ENCODE measurements around the gene GSPT1. TPM values are rescaled to one million over a fixed set of nuclear protein-coding genes. Genes with fewer than 3 reads are reported as not detected.

Gene GSPT1
- total and polyA plus RNA-seq, 9 of the 15 experiments (the other 6 are each of a cell fraction or from before 2014, with no cell fraction given): 63.8 to 269 (median 148) TPM

GRCh38 chr16:11835891-11836649 lies 79.7 kb downstream of the GSPT1 start (continued):
- TF ChIP-seq FIP1L1 (IDR thresholded peaks at IDR 0.05; ENCODE audit: low read depth, low read length, poor library complexity, severe bottlenecking) (no peak), HNRNPUL1 (IDR thresholded peaks at IDR 0.05; ENCODE audit: low read length) (no peak), E2F3 (CRISPR knock-in tag; IDR thresholded peaks at IDR 0.05) (no peak), ZNF609 (CRISPR knock-in tag; IDR thresholded peaks at IDR 0.05; ENCODE audit: borderline replicate concordance) (no peak), E2F1 (CRISPR knock-in tag; IDR thresholded peaks at IDR 0.05) (no peak), CHD2 (IDR thresholded peaks at IDR 0.05; ENCODE audit: low read depth, low read length) (no peak), NCOA2 (IDR thresholded peaks at IDR 0.05; ENCODE audit: partially characterized antibody in 2 of 2) (no peak), ZNF280B (CRISPR knock-in tag; IDR thresholded peaks at IDR 0.05) (no peak), ZNF280A (IDR thresholded peaks at IDR 0.05; ENCODE audit: low read depth, partially characterized antibody) (no peak), CBFA2T2 (conservative IDR thresholded peaks at IDR 0.05) (peak; percentile 53), U2AF2 (optimal IDR thresholded peaks at IDR 0.05; ENCODE audit: low read depth, low read length) (no peak), CHAMP1 (IDR thresholded peaks at IDR 0.05) (no peak), DLX4 (CRISPR knock-in tag; IDR thresholded peaks at IDR 0.05) (no peak), CGGBP1 (CRISPR knock-in tag; IDR thresholded peaks at IDR 0.05) (no peak)

All from K562 (cell line).